CD4-positive, alpha-beta memory T cell (primary cell): ENCODE results near the gene LARP4B. TPM values are rescaled to one million over a fixed set of nuclear protein-coding genes. Genes with fewer than 3 reads are reported as not detected.

ENCODE experiments used
- CTCF ChIA-PET: fragments of 350-600 bp; sonication (Branson Sonifier 250); formaldehyde crosslinking; loops from one replicate; lab custom pipeline; 2021; ENCODE audit warnings: inconsistent platforms; ENCODE audit not compliant: partially characterized antibody; lab: Charles Lee
- POLR2A ChIA-PET: fragments of 350-600 bp; sonication (Branson Sonifier 250); formaldehyde crosslinking; loops from one replicate; lab custom pipeline; 2021; ENCODE audit not compliant: partially characterized antibody; lab: Charles Lee
- DNase-seq, 5 donors: peaks; one replicate each; pipeline versions ENCODE4 v3.0.0 to v3.0.0-alpha.2; 2020 to 2022; ENCODE audit warnings: mixed read lengths in 1 of 5
- H3K27ac ChIP-seq: one replicate; pipeline ENCODE4 v1.7.0; 2013; ENCODE audit warnings: low read depth, low read length
- H3K27me3 ChIP-seq: 2 replicates; pipeline ENCODE4 v1.7.0; 2013; ENCODE audit warnings: mild to moderate bottlenecking, low read length, moderate library complexity; ENCODE audit not compliant: insufficient read depth
- H3K36me3 ChIP-seq: 2 replicates; pipeline ENCODE4 v1.7.0; 2013; ENCODE audit warnings: mild to moderate bottlenecking, low read length, moderate library complexity; ENCODE audit not compliant: insufficient read depth
- H3K4me1 ChIP-seq: 2 replicates; pipeline ENCODE4 v1.7.0; 2013; ENCODE audit warnings: mild to moderate bottlenecking, low read length, moderate library complexity; ENCODE audit not compliant: insufficient read depth
- H3K4me3 ChIP-seq, 2 donors: one replicate each; pipeline ENCODE4 v1.7.0; 2013; ENCODE audit warnings: low read length in 2 of 2, mild to moderate bottlenecking in 1 of 2
- H3K9me3 ChIP-seq, 2 donors: one replicate each; pipeline ENCODE4 v1.7.0; 2013; ENCODE audit warnings: low read length in 2 of 2, control low read depth in 1 of 2; ENCODE audit not compliant: control insufficient read depth in 1 of 2
- H3K27ac Mint-ChIP-seq, 7 donors: one replicate each; pipeline ENCODE4 v1.8.0; 2020 to 2021; ENCODE audit warnings: mixed read lengths in 7 of 7, mild to moderate bottlenecking in 6 of 7, inconsistent platforms in 3 of 7, moderate library complexity in 3 of 7
- H3K27me3 Mint-ChIP-seq, 2 donors: one replicate each; pipeline ENCODE4 v1.8.0; 2020 to 2021; ENCODE audit warnings: mixed read lengths in 2 of 2
- H3K36me3 Mint-ChIP-seq, 2 donors: one replicate each; pipeline ENCODE4 v1.8.0; 2020 to 2021; ENCODE audit warnings: mixed read lengths in 2 of 2, inconsistent platforms in 1 of 2, mild to moderate bottlenecking in 1 of 2
- H3K4me1 Mint-ChIP-seq, 4 donors: one replicate each; pipeline ENCODE4 v1.8.0; 2020 to 2021; ENCODE audit warnings: mixed read lengths in 4 of 4, mild to moderate bottlenecking in 1 of 4
- H3K4me3 Mint-ChIP-seq, 8 donors: one replicate each; pipeline ENCODE4 v1.8.0; 2020 to 2021; ENCODE audit warnings: mixed read lengths in 8 of 8, mild to moderate bottlenecking in 7 of 8, moderate library complexity in 6 of 8, inconsistent platforms in 3 of 8
- H3K9me3 Mint-ChIP-seq, 8 donors: one replicate each; pipeline ENCODE4 v1.8.0; 2020 to 2021; ENCODE audit warnings: mixed read lengths in 8 of 8, mild to moderate bottlenecking in 5 of 8, inconsistent platforms in 3 of 8, moderate library complexity in 1 of 8
- intact Hi-C: fragments of 100-400 bp; cut with micrococcal nuclease; formaldehyde crosslinking; loops from one replicate; pipeline ENCODE4 v1.15.1; 2023
- polyA plus RNA-seq, 2 donors: library from polyadenylated mRNA; unstranded; fragments of 300-500 nt; fragmentation: Illumina TruSeq; gene quantifications; one replicate each; pipeline ENCODE4 v1.2.3, GENCODE V29; 2021
- total RNA-seq, 2 experiments: library from RNA; stranded (reverse); gene quantifications; one replicate each; pipeline ENCODE4 v1.2.3, GENCODE V29; 2021

The LARP4B gene
- total and polyA plus RNA-seq, 4 experiments from 2014 or later: 13.0 to 99.7 (median 61.9) TPM

DNA sequence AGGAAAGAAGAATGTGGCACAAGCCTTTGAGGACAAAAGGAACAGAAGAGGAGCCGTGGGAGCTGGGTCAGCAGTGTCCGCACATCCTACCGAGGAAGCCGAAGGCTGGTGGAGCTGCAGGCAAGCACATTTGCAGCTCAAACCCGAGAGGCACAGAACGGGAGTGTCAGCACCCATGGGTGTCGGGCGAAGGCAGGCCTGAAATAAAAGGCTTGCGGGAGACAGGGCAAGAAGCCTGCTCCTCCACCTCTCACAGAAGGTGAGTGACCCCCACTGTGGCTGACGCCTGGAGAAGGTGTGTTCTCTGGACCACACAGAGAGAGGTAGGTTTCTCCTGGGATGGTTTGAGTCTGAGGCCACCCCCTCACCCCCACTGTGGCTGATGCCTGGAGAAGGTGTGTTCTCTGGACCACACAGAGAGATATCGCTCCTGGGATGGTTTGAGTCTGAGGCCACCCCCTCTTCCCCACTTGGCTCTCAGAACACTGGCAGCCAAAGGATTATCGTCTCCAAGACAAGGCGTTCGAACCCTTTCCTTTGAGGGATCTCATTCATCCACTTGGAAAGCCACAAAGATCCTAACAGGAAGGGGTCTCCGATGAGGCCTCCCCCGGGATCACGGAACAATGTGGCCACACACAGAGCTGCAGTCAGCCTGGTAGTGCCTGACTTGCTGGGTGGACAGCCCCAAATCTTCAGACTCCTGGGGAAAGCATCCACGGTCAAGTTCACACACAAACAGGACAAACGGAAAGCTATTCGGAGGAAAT is 35.1 kb upstream of the LARP4B start:
- POLR2A ChIA-PET: no interaction called here

DNA sequence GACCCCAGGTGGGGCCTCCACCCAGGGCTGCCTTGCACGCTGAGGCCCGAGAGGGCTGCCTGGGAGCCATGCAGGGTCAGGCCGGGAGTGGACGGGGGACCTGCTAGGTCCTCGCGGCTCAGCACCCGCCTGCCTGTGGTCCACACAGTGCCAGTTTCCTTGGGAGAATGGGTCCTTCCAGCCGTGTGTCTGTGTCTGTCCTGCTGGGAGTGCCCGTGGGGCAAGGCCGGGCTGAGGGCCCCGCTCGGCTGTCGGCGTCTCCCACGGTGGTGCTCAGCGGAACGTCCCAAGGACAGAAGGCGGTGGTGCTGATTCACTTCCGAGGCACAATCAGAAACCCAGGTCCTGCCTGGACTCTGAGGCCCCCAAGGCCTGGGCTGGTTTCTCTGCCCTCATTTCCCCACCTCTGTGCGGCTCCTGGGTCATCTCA is 33.5 kb upstream of the LARP4B start:
- no peaks in the 10 kb centered on the region for H3K36me3 Mint-ChIP-seq
- H3K9me3 ChIP-seq: no peaks in the 10 kb centered on the region
- intact Hi-C loops: no loop called here
- H3K27me3 Mint-ChIP-seq: peaks cover 7 to 15% of the 10 kb centered on the region in 2 donors
- H3K4me1 Mint-ChIP-seq: peaks cover 4 to 13% (median 11%) of the 10 kb centered on the region in 4 donors
- no peak overlapping the region for H3K27ac ChIP-seq
- H3K27ac Mint-ChIP-seq: no peak overlapping the region
- ChIA-PET CTCF (no interaction called here), POLR2A (no interaction called here)
- H3K9me3 Mint-ChIP-seq: peaks cover 0 to 6% (median 0%) of the 10 kb centered on the region in 8 donors
- H3K27me3 ChIP-seq: no peaks in the 10 kb centered on the region
- H3K4me3 ChIP-seq: no peak overlapping the region
- peaks cover 10% of the 10 kb centered on the region for H3K4me1 ChIP-seq
- H3K4me3 Mint-ChIP-seq: no peak overlapping the region
- H3K36me3 ChIP-seq: no peaks in the 10 kb centered on the region
- DNase-seq: no peak

More for the DNA sequence above, 35.1 kb upstream of the LARP4B start:
- H3K9me3 ChIP-seq: no peaks in the 10 kb centered on the region
- H3K27ac ChIP-seq: no peak overlapping the region
- peaks cover 10% of the 10 kb centered on the region for H3K4me1 ChIP-seq
- no peaks in the 10 kb centered on the region for H3K36me3 ChIP-seq
- peaks cover 8 to 17% of the 10 kb centered on the region in 2 donors for H3K27me3 Mint-ChIP-seq
- intact Hi-C loops: no loop called here
- peaks cover 0 to 9% (median 4%) of the 10 kb centered on the region in 8 donors for H3K9me3 Mint-ChIP-seq
- H3K4me1 Mint-ChIP-seq: peaks cover 4 to 13% (median 11%) of the 10 kb centered on the region in 4 donors
- no peaks in the 10 kb centered on the region for H3K27me3 ChIP-seq
- H3K36me3 Mint-ChIP-seq: peaks cover 0 to 3% of the 10 kb centered on the region in 2 donors
- DNase-seq: no peak
- H3K4me3 Mint-ChIP-seq: peak overlapping the region in 1 of 8 donors; percentile 26
- H3K27ac Mint-ChIP-seq: no peak overlapping the region
- H3K4me3 ChIP-seq: no peak overlapping the region
- CTCF ChIA-PET: interaction anchor here (0.6 kb wide), 1 partner anchor 108 kb away, joined by 3 read pairs; no protein-coding TSS in a partner anchor

DNA sequence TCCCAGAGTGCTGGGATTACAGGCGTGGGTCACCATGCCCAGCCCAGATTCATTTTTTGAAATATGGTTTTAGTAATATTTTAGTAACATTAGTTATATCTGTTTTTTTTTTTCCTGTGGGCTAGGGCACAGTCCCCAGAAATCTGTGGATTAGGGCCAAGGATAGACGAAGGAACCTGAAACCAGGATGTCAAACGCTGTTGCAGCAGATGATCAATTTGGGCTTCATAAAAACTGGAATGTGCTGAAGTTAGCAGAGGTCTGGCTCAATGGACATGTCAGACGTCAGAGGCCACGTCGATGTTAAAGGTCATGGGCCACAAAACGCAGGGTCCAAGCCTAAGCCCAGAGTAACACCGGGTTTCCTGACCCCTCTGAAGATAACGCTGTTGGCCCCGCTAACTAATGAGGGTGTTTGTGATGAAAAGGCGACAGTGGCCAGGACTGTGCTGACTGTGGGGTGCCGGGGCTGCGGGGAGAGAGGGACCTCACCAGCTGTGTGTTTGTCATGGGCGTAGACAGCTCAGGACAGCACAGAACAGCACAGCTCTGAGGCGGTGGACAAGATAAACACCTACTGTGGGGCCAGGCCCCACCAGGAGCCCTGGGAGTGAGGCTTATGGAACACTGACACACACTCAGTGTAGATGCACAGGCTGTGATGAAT is 32.9 kb upstream of the LARP4B start:
- Histone ChIP-seq H3K27me3 (no peaks in the 10 kb centered on the region), H3K4me1 (peaks cover 10% of the 10 kb centered on the region), H3K4me3 (no peak overlapping the region), H3K9me3 (no peaks in the 10 kb centered on the region), H3K36me3 (no peaks in the 10 kb centered on the region), H3K27ac (no peak overlapping the region)
- Mint-ChIP-seq H3K27me3 (peaks cover 4 to 12% of the 10 kb centered on the region in 2 donors), H3K36me3 (no peaks in the 10 kb centered on the region), H3K27ac (no peak overlapping the region), H3K9me3 (peaks cover 0 to 6% (median 0%) of the 10 kb centered on the region in 8 donors), H3K4me3 (no peak overlapping the region), H3K4me1 (peaks cover 4 to 13% (median 11%) of the 10 kb centered on the region in 4 donors)
- CTCF ChIA-PET: no interaction called here
- no peak for DNase-seq
- intact Hi-C loops: no loop called here
- POLR2A ChIA-PET: no interaction called here

DNA sequence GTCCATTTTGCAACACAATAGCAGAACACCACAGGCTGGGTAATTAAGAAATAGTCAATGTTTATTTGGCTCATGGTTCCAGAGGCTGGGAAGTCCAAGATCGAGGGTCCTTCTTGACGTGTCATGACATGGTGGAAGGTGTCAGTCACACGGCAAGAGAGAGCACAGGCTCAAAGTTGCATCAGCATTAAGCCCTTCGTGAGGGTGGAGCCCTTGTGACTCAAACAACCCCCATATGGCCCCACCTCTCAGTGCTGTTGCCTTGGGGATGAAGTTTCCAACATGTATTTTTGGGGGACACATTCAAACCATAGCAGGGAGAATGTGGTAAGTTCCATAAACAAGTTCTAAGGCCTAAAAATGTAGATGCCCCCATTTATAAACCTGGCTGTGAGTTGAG is 32.1 kb upstream of the LARP4B start:
- Mint-ChIP-seq H3K27ac (no peak overlapping the region), H3K27me3 (peaks cover 5 to 6% of the 10 kb centered on the region in 2 donors), H3K36me3 (no peaks in the 10 kb centered on the region), H3K9me3 (peaks cover 0 to 6% (median 0%) of the 10 kb centered on the region in 8 donors), H3K4me1 (peaks cover 4 to 13% (median 11%) of the 10 kb centered on the region in 4 donors), H3K4me3 (no peak overlapping the region)
- ChIA-PET POLR2A (no interaction called here), CTCF (no interaction called here)
- no peaks in the 10 kb centered on the region for H3K9me3 ChIP-seq
- intact Hi-C loops: no loop called here
- H3K36me3 ChIP-seq: no peaks in the 10 kb centered on the region
- H3K27me3 ChIP-seq: no peaks in the 10 kb centered on the region
- no peak overlapping the region for H3K4me3 ChIP-seq
- no peak for DNase-seq
- no peak overlapping the region for H3K27ac ChIP-seq
- H3K4me1 ChIP-seq: peaks cover 10% of the 10 kb centered on the region

DNA sequence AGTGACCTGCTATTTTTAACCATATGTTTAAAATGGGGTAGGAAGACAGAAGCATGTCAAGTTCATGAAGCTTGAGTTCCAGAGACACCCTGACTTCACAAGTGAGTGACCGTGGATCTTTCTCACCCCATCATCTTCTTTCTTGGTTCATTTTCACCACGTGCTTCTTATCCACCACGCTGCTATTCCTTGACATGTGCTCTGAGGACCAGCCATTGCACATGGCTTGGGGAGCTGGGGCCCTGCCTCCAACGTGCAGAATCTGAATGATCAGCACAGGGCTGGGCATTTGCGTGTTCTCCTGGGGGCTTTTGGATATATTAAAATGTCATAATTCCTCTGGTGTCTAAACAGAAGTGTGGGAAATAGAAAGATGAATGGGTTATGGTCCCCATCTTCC is 31.7 kb upstream of the LARP4B start:
- DNase-seq: no peak
- no peak overlapping the region for H3K27ac Mint-ChIP-seq
- H3K27me3 Mint-ChIP-seq: peaks cover 3 to 6% of the 10 kb centered on the region in 2 donors
- H3K36me3 Mint-ChIP-seq: no peaks in the 10 kb centered on the region
- Histone ChIP-seq H3K27ac (no peak overlapping the region), H3K27me3 (no peaks in the 10 kb centered on the region), H3K4me3 (no peak overlapping the region), H3K4me1 (peaks cover 10% of the 10 kb centered on the region), H3K36me3 (no peaks in the 10 kb centered on the region), H3K9me3 (no peaks in the 10 kb centered on the region)
- H3K4me3 Mint-ChIP-seq: no peak overlapping the region
- H3K4me1 Mint-ChIP-seq: peaks cover 4 to 13% (median 11%) of the 10 kb centered on the region in 4 donors
- peaks cover 0 to 6% (median 0%) of the 10 kb centered on the region in 8 donors for H3K9me3 Mint-ChIP-seq
- intact Hi-C loops: no loop called here
- ChIA-PET CTCF (no interaction called here), POLR2A (no interaction called here)

DNA sequence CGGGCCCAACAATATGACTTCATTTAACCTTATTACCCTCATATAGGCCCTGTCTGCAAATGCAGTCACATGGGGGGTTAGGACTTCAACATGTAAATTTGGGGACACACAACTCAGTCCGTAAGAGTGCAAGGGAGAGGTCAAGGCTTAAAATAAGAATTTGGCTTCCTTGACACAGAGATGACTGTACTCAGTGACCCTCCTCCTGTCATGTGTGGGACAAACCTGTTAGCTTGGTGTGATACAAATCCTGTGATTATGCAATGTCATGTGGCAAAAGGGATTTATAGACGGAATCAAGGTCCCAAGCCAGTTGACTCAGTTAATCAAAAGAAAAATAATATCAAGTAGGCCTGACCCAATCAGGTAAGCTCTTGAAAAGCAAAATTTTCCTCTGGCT is 30.8 kb upstream of the LARP4B start:
- no peaks in the 10 kb centered on the region for H3K36me3 Mint-ChIP-seq
- no peak overlapping the region for H3K27ac ChIP-seq
- peaks cover 3 to 6% (median 5%) of the 10 kb centered on the region in 4 donors for H3K4me1 Mint-ChIP-seq
- H3K4me3 Mint-ChIP-seq: no peak overlapping the region
- H3K27me3 Mint-ChIP-seq: peaks cover 3 to 6% of the 10 kb centered on the region in 2 donors
- CTCF ChIA-PET: no interaction called here
- H3K4me3 ChIP-seq: no peak overlapping the region
- H3K36me3 ChIP-seq: no peaks in the 10 kb centered on the region
- intact Hi-C loops: no loop called here
- peaks cover 0 to 6% (median 0%) of the 10 kb centered on the region in 8 donors for H3K9me3 Mint-ChIP-seq
- no peak overlapping the region for H3K27ac Mint-ChIP-seq
- POLR2A ChIA-PET: no interaction called here
- H3K27me3 ChIP-seq: no peaks in the 10 kb centered on the region
- peaks cover 7% of the 10 kb centered on the region for H3K4me1 ChIP-seq
- H3K9me3 ChIP-seq: no peaks in the 10 kb centered on the region
- DNase-seq: no peak

DNA sequence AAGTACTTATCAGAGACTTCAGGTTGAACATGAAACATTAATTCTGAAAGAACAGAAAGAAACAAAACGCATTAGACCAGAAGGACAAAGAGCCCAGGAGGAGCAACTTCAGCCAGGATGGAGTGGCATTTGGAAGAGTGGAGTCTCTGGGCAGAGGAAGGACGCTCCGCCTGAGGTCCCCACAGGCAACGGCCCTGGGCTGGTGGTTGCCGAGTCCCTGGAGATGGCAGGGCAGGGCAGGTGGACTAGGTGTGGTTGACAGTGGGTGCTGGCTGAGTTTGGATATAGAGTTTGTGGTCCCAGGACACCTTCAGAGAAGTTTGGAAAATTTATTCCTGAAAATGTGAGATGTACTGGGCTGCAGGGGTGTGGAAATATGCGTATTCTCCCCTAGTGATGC is 27.4 kb upstream of the LARP4B start:
- intact Hi-C loops: no loop called here
- H3K27ac Mint-ChIP-seq: no peak overlapping the region
- H3K4me3 Mint-ChIP-seq: no peak overlapping the region
- H3K9me3 ChIP-seq: no peaks in the 10 kb centered on the region
- H3K4me3 ChIP-seq: no peak overlapping the region
- no peaks in the 10 kb centered on the region for H3K4me1 Mint-ChIP-seq
- CTCF ChIA-PET: no interaction called here
- no peaks in the 10 kb centered on the region for H3K27me3 ChIP-seq
- peaks cover 0 to 2% (median 0%) of the 10 kb centered on the region in 8 donors for H3K9me3 Mint-ChIP-seq
- DNase-seq: no peak
- no peaks in the 10 kb centered on the region for H3K36me3 Mint-ChIP-seq
- H3K4me1 ChIP-seq: no peaks in the 10 kb centered on the region
- H3K27me3 Mint-ChIP-seq: peaks cover 1 to 4% of the 10 kb centered on the region in 2 donors
- H3K27ac ChIP-seq: no peak overlapping the region
- no peaks in the 10 kb centered on the region for H3K36me3 ChIP-seq
- POLR2A ChIA-PET: no interaction called here
